Measurements from ENCODE around the gene TAX1BP3.

- TF ChIP-seq CTCF (conservative IDR thresholded peaks at IDR 0.05; ENCODE audit: low read depth in 2 of 2) (no peak), REST (IDR thresholded peaks at IDR 0.05; ENCODE audit: unreplicated experiment) (no peak), NANOG (IDR thresholded peaks at IDR 0.05; ENCODE audit: borderline replicate concordance) (no peak), CREB1 (CRISPR knock-in tag; IDR thresholded peaks at IDR 0.05; ENCODE audit: low read depth) (no peak), POLR2AphosphoS5 (IDR thresholded peaks at IDR 0.05; ENCODE audit: low read depth) (no peak), STAT1 (IDR thresholded peaks at IDR 0.05; ENCODE audit: unreplicated experiment) (no peak), EZH2 (IDR thresholded peaks at IDR 0.05; ENCODE audit: low read depth, unreplicated experiment) (no peak), ETS1 (IDR thresholded peaks at IDR 0.05) (no peak), EZH2phosphoT487 (IDR thresholded peaks at IDR 0.05; ENCODE audit: unreplicated experiment) (no peak), ZNF462 (CRISPR knock-in tag; IDR thresholded peaks at IDR 0.05) (no peak), ZNF331 (CRISPR knock-in tag; IDR thresholded peaks at IDR 0.05; ENCODE audit: low read depth) (no peak), JUNB (IDR thresholded peaks at IDR 0.05; ENCODE audit: unreplicated experiment) (no peak)
Observed at GRCh38 chr17:3630781-3631180, 37.6 kb downstream of the TAX1BP3 start.

Data from GM23338 (cell line).